ENCODE data around the gene MYPOP. TPM values are rescaled to one million over a fixed set of nuclear protein-coding genes. Genes with fewer than 3 reads are reported as not detected.

Gene MYPOP
- total RNA-seq, 1 experiment from 2014 or later = 13.6 TPM

- H3K4me2 ChIP-seq = no peak overlapping the region
- H3F3A ChIP-seq (ENCODE audit: insufficient read depth, low read depth) = no peaks in the 10 kb centered on the region
- no TSS peak for BruUV-seq (replicated peaks)
- no peaks in the 10 kb centered on the region for H3K36me3 ChIP-seq (ENCODE audit: low read depth)
- H3K4me1 ChIP-seq (replicated peaks; ENCODE audit: insufficient read depth) = no peaks in the 10 kb centered on the region
- no peaks in the 10 kb centered on the region for H3K9me3 ChIP-seq (ENCODE audit: insufficient read depth, low read depth)
- no peak for DNase-seq
- H4K20me1 ChIP-seq (ENCODE audit: insufficient read depth) = 0 out of 2 replicates have a peak, but pooled peaks cover 6% of the 10 kb centered on the region
- no peak overlapping the region for H3K4me3 ChIP-seq
- CTCF ChIA-PET = interaction anchor here (0.7 kb wide), 1 partner anchor 32 kb away, joined by 3 read pairs; no protein-coding TSS in a partner anchor
- no peaks in the 10 kb centered on the region for H3K79me2 ChIP-seq (ENCODE audit: low read depth)
- POLR2A ChIA-PET (ENCODE audit: unreplicated experiment) = no interaction called here
- TF ChIP-seq EZH2 (IDR thresholded peaks at IDR 0.05; ENCODE audit: low read depth) (no peak), CTCF (conservative IDR thresholded peaks at IDR 0.05) (no peak)
- no peak overlapping the region for H2AFZ ChIP-seq
- no peak overlapping the region for H3K27ac ChIP-seq
- H3K9me2 ChIP-seq (ENCODE audit: insufficient read depth) = no peaks in the 10 kb centered on the region
- intact Hi-C loops (cut with micrococcal nuclease; ENCODE audit: unreplicated experiment) = no loop called here
- H3K27me3 ChIP-seq (ENCODE audit: insufficient read depth, low read depth) = peaks cover 85% of the 10 kb centered on the region
These were observed 32.3 kb upstream of the MYPOP start for GRCh38 chr19:45934551-45935230.

- Histone ChIP-seq H4K20me1 (ENCODE audit: insufficient read depth) (0 out of 2 replicates have a peak, but pooled peaks cover 6% of the 10 kb centered on the region), H3K4me1 (replicated peaks; ENCODE audit: insufficient read depth) (no peaks in the 10 kb centered on the region), H3K27me3 (ENCODE audit: insufficient read depth, low read depth) (peaks cover 85% of the 10 kb centered on the region), H3K4me2 (no peak overlapping the region), H3K9me2 (ENCODE audit: insufficient read depth) (no peaks in the 10 kb centered on the region), H3K9me3 (ENCODE audit: insufficient read depth, low read depth) (no peaks in the 10 kb centered on the region), H3K79me2 (ENCODE audit: low read depth) (no peaks in the 10 kb centered on the region), H3K4me3 (no peak overlapping the region), H3K36me3 (ENCODE audit: low read depth) (no peaks in the 10 kb centered on the region), H2AFZ (no peak overlapping the region), H3F3A (ENCODE audit: insufficient read depth, low read depth) (no peaks in the 10 kb centered on the region), H3K27ac (no peak overlapping the region)
- no TSS peak for BruUV-seq (replicated peaks)
- intact Hi-C loops (cut with micrococcal nuclease; ENCODE audit: unreplicated experiment) = no loop called here
- ChIA-PET CTCF (interaction anchor here (0.7 kb wide), 1 partner anchor 31 kb away, joined by 3 read pairs; no protein-coding TSS in a partner anchor), POLR2A (ENCODE audit: unreplicated experiment) (no interaction called here)
- TF ChIP-seq CTCF (conservative IDR thresholded peaks at IDR 0.05) (no peak), EZH2 (IDR thresholded peaks at IDR 0.05; ENCODE audit: low read depth) (no peak)
- DNase-seq = no peak
These were observed 31.3 kb upstream of the MYPOP start for GRCh38 chr19:45933759-45934158.

GRCh38 chr19:45931055-45931454 lies 28.6 kb upstream of the MYPOP start:
- H3K27me3 ChIP-seq (ENCODE audit: insufficient read depth, low read depth) = peaks cover 60% of the 10 kb centered on the region
- H3F3A ChIP-seq (ENCODE audit: insufficient read depth, low read depth) = peaks cover 3% of the 10 kb centered on the region; the same call in 1 of the 2 replicates
- ChIA-PET POLR2A (ENCODE audit: unreplicated experiment) (no interaction called here), CTCF (no interaction called here)
- H3K9me3 ChIP-seq (ENCODE audit: insufficient read depth, low read depth) = no peaks in the 10 kb centered on the region
- TF ChIP-seq EZH2 (IDR thresholded peaks at IDR 0.05; ENCODE audit: low read depth) (no peak), CTCF (conservative IDR thresholded peaks at IDR 0.05) (0 out of 2 replicates have a peak, but pooled peaks have one; percentile 37)
- no peaks in the 10 kb centered on the region for H3K9me2 ChIP-seq (ENCODE audit: insufficient read depth)
- H3K79me2 ChIP-seq (ENCODE audit: low read depth) = no peaks in the 10 kb centered on the region
- intact Hi-C loops (cut with micrococcal nuclease; ENCODE audit: unreplicated experiment) = no loop called here
- no peak for DNase-seq
- H2AFZ ChIP-seq = no peak overlapping the region
- no peak overlapping the region for H3K4me2 ChIP-seq
- no TSS peak for BruUV-seq (replicated peaks)
- H3K27ac ChIP-seq = no peak overlapping the region
- 0 out of 2 replicates have a peak, but pooled peaks cover 4% of the 10 kb centered on the region for H3K4me1 ChIP-seq (replicated peaks; ENCODE audit: insufficient read depth)
- H4K20me1 ChIP-seq (ENCODE audit: insufficient read depth) = no peaks in the 10 kb centered on the region
- no peak overlapping the region for H3K4me3 ChIP-seq
- H3K36me3 ChIP-seq (ENCODE audit: low read depth) = no peaks in the 10 kb centered on the region
